Keratinocyte (primary cell): Measurements from ENCODE around the gene SCLY.

Source experiments
- CTCF ChIP-seq, 3 experiments: IDR thresholded peaks in 1 of 3; conservative IDR thresholded peaks in 1 of 3; optimal IDR thresholded peaks in 1 of 3; 2 replicates in 2 of 3; 3 replicates in 1 of 3; pipeline versions ENCODE3 to v1.5.1; 2011; ENCODE audit warnings: low read length in 3 of 3, mild to moderate bottlenecking in 3 of 3, moderate library complexity in 2 of 3, control low read depth in 1 of 3, inconsistent platforms in 1 of 3; ENCODE audit not compliant: insufficient read depth in 2 of 3; ENCODE audit errors: extremely low read depth in 1 of 3
- EZH2 ChIP-seq: IDR thresholded peaks from one replicate; pipeline ENCODE4 v1.6.1; 2012; ENCODE audit warnings: inconsistent platforms, mild to moderate bottlenecking, low read length, moderate library complexity

GRCh38 chr2:238136820-238137537 lies 76.2 kb downstream of the SCLY start:
- no peak for TF ChIP-seq CTCF (optimal IDR thresholded peaks at IDR 0.05 in 1 of 3, IDR thresholded peaks at IDR 0.05 in 1 of 3, conservative IDR thresholded peaks at IDR 0.05 in 1 of 3; ENCODE audit: extremely low read depth in 1 of 3, insufficient read depth in 2 of 3, low read length in 3 of 3)
- TF ChIP-seq EZH2, result no peak
